Suppressor macrophage treated with lipopolysaccharide for 1 hour (primary cell): ENCODE measurements around the gene PAX5.

Experiments
- DNase-seq, 3 donors: peaks; one replicate each; pipeline ENCODE4 v3.0.0-alpha.2; 2020 to 2022

Gene PAX5

GRCh38 chr9:36950389-36950788, 83.7 kb downstream of the PAX5 start:
- no peak for DNase-seq

GRCh38 chr9:36949466-36949865, 84.6 kb downstream of the PAX5 start:
- DNase-seq, result no peak

- DNase-seq, result no peak
These were observed 86.0 kb downstream of the PAX5 start for GRCh38 chr9:36948051-36948450.

- peak in 2 of 3 donors; percentile 9 to 20 for DNase-seq
These were observed 87.4 kb downstream of the PAX5 start for GRCh38 chr9:36946653-36947052.

- DNase-seq, result no peak
These were observed 88.1 kb downstream of the PAX5 start for GRCh38 chr9:36945999-36946398.

GRCh38 chr9:36942891-36943290, 91.2 kb downstream of the PAX5 start:
- no peak for DNase-seq

GRCh38 chr9:36941441-36941840, 92.6 kb downstream of the PAX5 start:
- DNase-seq, result no peak

GRCh38 chr9:36940881-36941280, 93.2 kb downstream of the PAX5 start:
- DNase-seq, result no peak

GRCh38 chr9:36940500-36940853, 93.6 kb downstream of the PAX5 start:
- DNase-seq, result no peak

- no peak for DNase-seq
These were observed 94.2 kb downstream of the PAX5 start for GRCh38 chr9:36939655-36940499.

- no peak for DNase-seq
These were observed 94.9 kb downstream of the PAX5 start for GRCh38 chr9:36939214-36939613.

- DNase-seq, result no peak
These were observed 95.5 kb downstream of the PAX5 start for GRCh38 chr9:36938617-36939016.

GRCh38 chr9:36937951-36938350, 96.1 kb downstream of the PAX5 start:
- DNase-seq, result no peak

- no peak for DNase-seq
These were observed 96.7 kb downstream of the PAX5 start for GRCh38 chr9:36937346-36937745.

GRCh38 chr9:36936498-36936831, 97.6 kb downstream of the PAX5 start:
- no peak for DNase-seq

GRCh38 chr9:36935768-36936497, 98.1 kb downstream of the PAX5 start:
- no peak for DNase-seq

- no peak for DNase-seq
These were observed 98.7 kb downstream of the PAX5 start for GRCh38 chr9:36935332-36935731.

- no peak for DNase-seq
These were observed 99.5 kb downstream of the PAX5 start for GRCh38 chr9:36934478-36935065.

GRCh38 chr9:36933676-36934215, 100.3 kb downstream of the PAX5 start:
- no peak for DNase-seq

GRCh38 chr9:36932198-36932597, 101.9 kb downstream of the PAX5 start:
- no peak for DNase-seq

GRCh38 chr9:36930941-36931340, 103.1 kb downstream of the PAX5 start:
- DNase-seq, result no peak

- no peak for DNase-seq
These were observed 104.8 kb downstream of the PAX5 start for GRCh38 chr9:36929350-36929675.

- peak; percentile 48 to 76 (median 56) for DNase-seq
These were observed 105.3 kb downstream of the PAX5 start for GRCh38 chr9:36928670-36929349.
